Measurements from ENCODE around the gene REM1. TPM values are rescaled to one million over a fixed set of nuclear protein-coding genes. Genes with fewer than 3 reads are reported as not detected.
"Not testable (repeated sequence)": the region's sequence is repeated elsewhere in the genome, so short reads cannot be mapped to it uniquely, and the experiment has no call there.

REM1 gene
- total RNA-seq, 1 experiment from 2014 or later, result not detected

- no peaks in the 10 kb centered on the region; the same call in 1 of the 2 replicates for H3K4me1 ChIP-seq
Observed at GRCh38 chr20:31500527-31500926, 25.4 kb downstream of the REM1 start.

DNA sequence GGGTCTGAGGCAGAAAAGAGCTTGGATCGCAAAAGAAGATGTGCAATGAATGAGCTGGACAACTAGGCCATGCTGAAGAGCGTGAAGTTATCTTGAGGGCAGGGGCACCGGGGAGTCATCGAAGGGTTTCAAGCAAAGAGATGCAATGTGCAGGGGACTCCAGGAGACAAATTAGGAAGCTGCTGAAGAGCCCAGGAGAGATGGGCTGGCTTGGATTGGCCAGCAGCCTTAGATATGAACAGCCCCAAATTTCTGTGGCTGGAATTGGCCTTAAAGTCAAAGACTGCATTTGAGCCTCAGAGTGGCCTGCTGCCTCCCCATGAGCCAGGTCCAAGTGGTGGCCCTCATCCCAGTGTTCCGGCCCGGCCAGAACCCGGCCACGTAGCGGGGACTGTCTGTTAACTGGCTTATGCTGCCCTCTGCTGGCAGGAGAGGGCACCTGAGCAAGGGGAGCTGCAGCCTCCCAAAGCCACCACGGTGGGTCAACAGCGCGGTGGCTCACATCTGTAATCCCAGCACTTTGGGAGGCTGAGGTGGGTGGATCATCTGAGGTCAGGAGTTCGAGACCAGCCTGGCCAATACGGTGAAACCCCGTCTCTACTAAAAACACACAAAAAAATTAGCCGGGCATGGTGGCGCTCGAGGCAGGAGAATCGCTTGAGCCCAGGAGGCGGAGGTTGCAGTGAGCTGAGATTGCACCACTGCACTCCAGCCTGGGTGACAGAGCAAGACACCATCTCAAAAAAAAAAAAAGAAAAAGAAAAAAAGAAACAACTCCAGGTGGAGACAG lies 28.0 kb downstream of the REM1 start:
- H3K4me3 ChIP-seq; H3K9me3 ChIP-seq (replicated peaks); H3K36me3 ChIP-seq; H3K4me1 ChIP-seq; H3K27ac ChIP-seq; H3K27me3 ChIP-seq: not testable (repeated sequence)
- DNase-seq, result peak; percentile 75 to 90

More at GRCh38 chr20:31500527-31500926, 25.4 kb downstream of the REM1 start:
- DNase-seq, result no peak
- Histone ChIP-seq H3K9me3 (replicated peaks) (no peaks in the 10 kb centered on the region), H3K4me3 (no peak overlapping the region), H3K27me3 (no peaks in the 10 kb centered on the region; the same call in 1 of the 2 replicates), H3K27ac (no peak overlapping the region), H3K36me3 (no peaks in the 10 kb centered on the region)

- Histone ChIP-seq H3K36me3 (no peaks in the 10 kb centered on the region), H3K4me1 (peaks cover 5% of the 10 kb centered on the region), H3K27ac (no peak overlapping the region), H3K27me3 (no peaks in the 10 kb centered on the region), H3K9me3 (replicated peaks) (no peaks in the 10 kb centered on the region), H3K4me3 (no peak overlapping the region)
- no peak for DNase-seq
Observed at GRCh38 chr20:31505903-31506302, 30.8 kb downstream of the REM1 start.

- DNase-seq, result no peak
- no peaks in the 10 kb centered on the region for H3K27me3 ChIP-seq
- peaks cover 5% of the 10 kb centered on the region for H3K4me1 ChIP-seq
- no peaks in the 10 kb centered on the region for H3K9me3 ChIP-seq (replicated peaks)
- no peak overlapping the region for H3K27ac ChIP-seq
- no peaks in the 10 kb centered on the region for H3K36me3 ChIP-seq
- no peak overlapping the region for H3K4me3 ChIP-seq
Observed at GRCh38 chr20:31508517-31509244, 33.6 kb downstream of the REM1 start.

GRCh38 chr20:31514154-31515071 lies 39.3 kb downstream of the REM1 start, which contains the start of gene HM13:
Gene HM13, plus strand, starts transcription at chr20:31514442. Its CDS starts 110 bp downstream, at chr20:31514552.
- Histone ChIP-seq H3K9me3 (replicated peaks) (no peaks in the 10 kb centered on the region), H3K4me1 (peaks cover 6% of the 10 kb centered on the region; the same call in 1 of the 2 replicates), H3K4me3 (peak within 1 kb of the TSS; percentile 88), H3K27ac (peak within 1 kb of the TSS; percentile 37), H3K36me3 (peaks cover 15% of the 10 kb centered on the region; the same call in 1 of the 2 replicates), H3K27me3 (no peaks in the 10 kb centered on the region)
- peak; percentile 95 to 96 for DNase-seq

DNA sequence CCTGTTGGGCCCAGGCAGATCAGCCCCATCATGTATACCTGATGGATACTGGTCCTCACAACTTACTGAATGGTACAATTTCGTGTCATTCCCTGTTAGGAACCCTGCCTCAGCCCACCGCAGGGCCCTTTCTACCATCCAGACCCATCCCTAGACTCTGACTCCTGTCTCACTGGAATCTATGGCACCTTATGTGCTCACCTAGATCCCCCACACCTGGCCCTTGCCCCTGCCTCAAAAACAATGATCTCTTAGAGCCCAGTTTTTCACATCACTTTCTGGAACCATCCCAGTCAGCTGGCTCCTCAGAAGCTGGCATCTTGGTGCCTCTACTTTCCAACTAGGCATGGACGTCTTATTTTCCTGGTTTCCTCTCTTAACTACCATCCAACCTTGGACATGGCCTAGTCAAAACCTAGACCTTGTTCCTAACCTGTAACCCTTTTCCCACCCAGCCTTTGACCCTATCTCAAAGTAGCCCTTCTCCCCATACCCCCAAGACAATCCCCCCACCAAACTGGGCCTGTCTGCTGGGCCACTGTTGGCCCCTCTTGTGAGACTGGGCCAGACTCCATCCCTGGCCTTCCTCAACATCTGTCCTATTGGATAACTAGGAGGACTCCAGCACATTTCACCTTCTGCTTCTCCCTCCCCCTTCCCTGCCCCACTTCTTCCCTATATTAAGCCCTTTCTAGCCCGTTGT lies 40.1 kb downstream of the REM1 start:
- Histone ChIP-seq H3K27me3 (no peaks in the 10 kb centered on the region), H3K4me3 (peak overlapping the region; percentile 88), H3K27ac (no peak overlapping the region), H3K36me3 (peaks cover 19% of the 10 kb centered on the region), H3K9me3 (replicated peaks) (no peaks in the 10 kb centered on the region), H3K4me1 (peaks cover 6% of the 10 kb centered on the region; the same call in 1 of the 2 replicates)
- no peak for DNase-seq

GRCh38 chr20:31515775-31516107 lies 40.7 kb downstream of the REM1 start:
- H3K9me3 ChIP-seq (replicated peaks), result no peaks in the 10 kb centered on the region
- H3K4me3 ChIP-seq, result peak overlapping the region; percentile 88
- DNase-seq, result no peak
- no peaks in the 10 kb centered on the region for H3K27me3 ChIP-seq
- no peak overlapping the region for H3K27ac ChIP-seq
- peaks cover 6% of the 10 kb centered on the region; the same call in 1 of the 2 replicates for H3K4me1 ChIP-seq
- peaks cover 25% of the 10 kb centered on the region for H3K36me3 ChIP-seq

DNA sequence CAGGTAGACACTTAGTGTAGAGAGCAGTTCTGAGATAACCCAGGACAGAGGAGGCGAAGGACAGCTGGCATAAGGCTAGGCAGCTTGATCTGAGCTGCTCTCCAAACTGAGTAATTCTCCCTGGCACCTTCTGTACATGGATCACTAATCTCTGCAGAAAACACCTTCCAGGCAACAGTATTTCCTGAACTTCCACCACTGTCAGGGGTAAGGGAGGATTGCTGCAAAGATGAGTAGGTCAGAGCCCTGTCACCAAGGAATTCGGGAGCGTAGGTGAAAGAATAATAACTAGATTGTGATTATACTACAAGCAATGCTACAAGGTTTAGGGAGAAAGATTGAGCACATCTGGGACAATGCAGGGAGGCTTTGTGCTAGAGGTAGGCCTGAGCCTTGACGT lies 41.1 kb downstream of the REM1 start:
- Histone ChIP-seq H3K4me3 (no peak overlapping the region), H3K4me1 (peaks cover 6% of the 10 kb centered on the region; the same call in 1 of the 2 replicates), H3K36me3 (peaks cover 27% of the 10 kb centered on the region), H3K27me3 (no peaks in the 10 kb centered on the region), H3K27ac (no peak overlapping the region), H3K9me3 (replicated peaks) (no peaks in the 10 kb centered on the region)
- DNase-seq, result no peak

- Histone ChIP-seq H3K9me3 (replicated peaks) (no peaks in the 10 kb centered on the region), H3K27ac (no peak overlapping the region)
Observed at GRCh38 chr20:31516651-31517050, 41.6 kb downstream of the REM1 start.

GRCh38 chr20:31517373-31517772 lies 42.3 kb downstream of the REM1 start:
- H3K27ac ChIP-seq, result no peak overlapping the region
- H3K4me1 ChIP-seq, result peaks cover 6% of the 10 kb centered on the region; the same call in 1 of the 2 replicates
- peaks cover 35% of the 10 kb centered on the region for H3K36me3 ChIP-seq
- no peaks in the 10 kb centered on the region for H3K27me3 ChIP-seq
- no peak overlapping the region for H3K4me3 ChIP-seq
- peak; percentile 69 to 72 for DNase-seq
- no peaks in the 10 kb centered on the region for H3K9me3 ChIP-seq (replicated peaks)

More at GRCh38 chr20:31516651-31517050, 41.6 kb downstream of the REM1 start:
- no peaks in the 10 kb centered on the region for H3K27me3 ChIP-seq
- no peak for DNase-seq
- no peak overlapping the region for H3K4me3 ChIP-seq
- H3K36me3 ChIP-seq, result peaks cover 29% of the 10 kb centered on the region
- H3K4me1 ChIP-seq, result peaks cover 6% of the 10 kb centered on the region; the same call in 1 of the 2 replicates

GRCh38 chr20:31521267-31521666 lies 46.2 kb downstream of the REM1 start:
- not testable (repeated sequence) for H3K4me1 ChIP-seq; H3K4me3 ChIP-seq; DNase-seq; H3K27ac ChIP-seq; H3K27me3 ChIP-seq; H3K9me3 ChIP-seq (replicated peaks)
- H3K36me3 ChIP-seq, result peaks cover 43% of the 10 kb centered on the region

DNA sequence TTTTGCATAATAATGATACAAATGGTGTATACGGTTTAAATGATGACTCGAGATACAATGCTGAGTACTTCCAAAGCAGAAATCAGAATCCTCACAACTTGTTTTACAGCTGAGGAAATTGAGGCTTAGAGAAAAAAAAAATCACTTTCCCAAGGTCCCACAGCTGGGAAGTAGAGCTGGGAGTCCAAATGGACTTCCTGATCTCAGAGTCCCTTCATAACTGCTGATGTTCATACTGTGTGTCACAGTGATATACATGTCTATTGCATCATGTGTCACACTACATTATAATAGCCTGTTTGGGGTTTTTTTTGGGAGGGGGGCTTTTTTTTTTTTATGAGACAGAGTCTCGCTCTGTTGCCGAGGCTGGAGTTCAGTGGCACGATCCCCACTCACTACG lies 47.6 kb downstream of the REM1 start:
- H3K4me1 ChIP-seq, result no peaks in the 10 kb centered on the region
- no peak overlapping the region for H3K27ac ChIP-seq
- H3K9me3 ChIP-seq (replicated peaks), result no peaks in the 10 kb centered on the region
- H3K36me3 ChIP-seq, result peaks cover 52% of the 10 kb centered on the region
- DNase-seq, result no peak
- no peak overlapping the region for H3K4me3 ChIP-seq
- H3K27me3 ChIP-seq, result no peaks in the 10 kb centered on the region

GRCh38 chr20:31523361-31524283 lies 48.5 kb downstream of the REM1 start:
- H3K27ac ChIP-seq, result no peak overlapping the region
- DNase-seq, result no peak
- no peak overlapping the region for H3K4me3 ChIP-seq
- no peaks in the 10 kb centered on the region for H3K4me1 ChIP-seq
- no peaks in the 10 kb centered on the region for H3K9me3 ChIP-seq (replicated peaks)
- H3K27me3 ChIP-seq, result no peaks in the 10 kb centered on the region
- H3K36me3 ChIP-seq, result peaks cover 57% of the 10 kb centered on the region

All from SJCRH30 (cell line).